ENCODE data around the gene GNA14.

DNA sequence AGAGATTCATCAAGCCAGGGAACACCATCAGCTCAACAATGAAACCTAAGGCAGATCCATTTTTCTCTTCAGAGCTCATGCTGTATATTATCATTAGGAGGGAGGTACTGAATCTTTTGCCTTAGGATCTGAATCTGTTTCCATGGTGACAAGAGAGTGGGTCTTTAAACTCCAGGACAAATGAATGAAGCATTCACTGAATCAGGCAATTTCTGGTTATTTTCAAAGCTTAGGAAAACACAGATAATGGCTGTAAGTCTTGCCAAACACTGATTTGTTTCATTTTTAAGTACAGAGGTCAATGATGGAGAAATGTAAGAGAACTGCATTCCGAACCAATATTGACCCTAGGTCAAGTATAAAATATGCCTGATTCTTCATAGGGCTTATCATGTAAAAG, 84.9 kb downstream of the GNA14 start:
- TF ChIP-seq, protein P1, sequence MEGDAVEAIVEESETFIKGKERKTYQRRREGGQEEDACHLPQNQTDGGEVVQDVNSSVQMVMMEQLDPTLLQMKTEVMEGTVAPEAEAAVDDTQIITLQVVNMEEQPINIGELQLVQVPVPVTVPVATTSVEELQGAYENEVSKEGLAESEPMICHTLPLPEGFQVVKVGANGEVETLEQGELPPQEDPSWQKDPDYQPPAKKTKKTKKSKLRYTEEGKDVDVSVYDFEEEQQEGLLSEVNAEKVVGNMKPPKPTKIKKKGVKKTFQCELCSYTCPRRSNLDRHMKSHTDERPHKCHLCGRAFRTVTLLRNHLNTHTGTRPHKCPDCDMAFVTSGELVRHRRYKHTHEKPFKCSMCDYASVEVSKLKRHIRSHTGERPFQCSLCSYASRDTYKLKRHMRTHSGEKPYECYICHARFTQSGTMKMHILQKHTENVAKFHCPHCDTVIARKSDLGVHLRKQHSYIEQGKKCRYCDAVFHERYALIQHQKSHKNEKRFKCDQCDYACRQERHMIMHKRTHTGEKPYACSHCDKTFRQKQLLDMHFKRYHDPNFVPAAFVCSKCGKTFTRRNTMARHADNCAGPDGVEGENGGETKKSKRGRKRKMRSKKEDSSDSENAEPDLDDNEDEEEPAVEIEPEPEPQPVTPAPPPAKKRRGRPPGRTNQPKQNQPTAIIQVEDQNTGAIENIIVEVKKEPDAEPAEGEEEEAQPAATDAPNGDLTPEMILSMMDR (conservative IDR thresholded peaks at IDR 0.05; ENCODE audit: low read depth, low read length), result no peak
- TF ChIP-seq EZH2 (IDR thresholded peaks at IDR 0.05; ENCODE audit: low read length, unreplicated experiment) (no peak), EZH2phosphoT487 (IDR thresholded peaks at IDR 0.05; ENCODE audit: borderline replicate concordance, low read length) (no peak)

Data from PC-3 (cell line).